ENCODE data around the gene MEP1B.
A peak's percentile ranks its signal among the peaks of the same experiment; 100 is the strongest.
"Not testable (repeated sequence)": the region's sequence is repeated elsewhere in the genome, so short reads cannot be mapped to it uniquely, and the experiment has no call there.

MEP1B gene

DNA sequence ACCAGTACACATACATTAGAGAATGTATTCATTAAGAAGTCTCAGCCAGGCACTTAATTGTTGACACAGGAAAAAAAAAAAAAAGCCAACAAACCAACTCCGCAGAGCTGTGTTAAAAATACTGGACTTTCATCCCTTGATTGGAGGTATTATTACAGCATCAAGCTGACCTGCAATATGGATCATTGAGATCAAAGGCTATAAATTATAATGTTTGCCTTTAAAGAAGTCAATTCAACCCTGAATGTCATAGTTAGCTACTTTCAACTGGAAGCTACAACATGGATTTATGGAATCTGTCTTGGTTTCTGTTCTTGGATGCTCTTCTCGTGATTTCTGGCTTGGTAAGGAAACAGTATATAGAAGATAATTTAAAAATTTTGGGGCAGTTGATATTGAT is at the start of gene MEP1B:
Gene MEP1B, plus strand, starts transcription at position 250 of the 400 bp plus-strand sequence. Its CDS starts 32 bp downstream, at position 282.
- no peak for DNase-seq (ENCODE audit: low spot score)

DNA sequence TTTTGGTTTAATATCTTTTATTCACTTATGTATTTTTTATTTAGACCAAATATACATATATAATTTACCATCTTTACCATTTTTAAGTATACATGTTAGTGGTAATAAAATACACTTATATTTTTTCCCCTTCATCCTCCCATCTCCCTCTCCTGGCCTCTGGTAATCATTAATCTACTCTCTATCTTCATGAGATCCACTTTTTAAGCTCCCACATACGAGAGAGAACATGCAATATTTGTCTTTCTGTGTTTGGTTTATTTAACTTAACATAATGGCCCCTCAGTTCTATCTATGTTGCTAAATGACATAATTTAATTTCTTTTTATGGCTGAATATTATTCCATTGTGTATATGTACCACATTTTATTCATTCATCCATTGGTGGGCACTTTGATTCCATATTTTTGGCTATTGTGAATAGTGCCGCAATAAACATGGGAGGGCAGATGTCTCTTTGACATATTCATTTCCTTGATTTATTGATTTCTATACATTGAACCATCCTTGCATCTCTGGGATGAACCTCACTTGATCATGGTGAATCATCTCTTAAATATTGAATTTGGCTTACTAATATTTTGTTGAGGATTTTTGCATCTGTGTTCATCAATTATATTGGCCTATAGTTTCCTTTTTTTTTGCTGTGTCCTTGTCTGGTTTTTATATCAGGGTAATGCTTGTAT is 41.5 kb upstream of the MEP1B start:
- no peak for DNase-seq (ENCODE audit: low spot score)

DNA sequence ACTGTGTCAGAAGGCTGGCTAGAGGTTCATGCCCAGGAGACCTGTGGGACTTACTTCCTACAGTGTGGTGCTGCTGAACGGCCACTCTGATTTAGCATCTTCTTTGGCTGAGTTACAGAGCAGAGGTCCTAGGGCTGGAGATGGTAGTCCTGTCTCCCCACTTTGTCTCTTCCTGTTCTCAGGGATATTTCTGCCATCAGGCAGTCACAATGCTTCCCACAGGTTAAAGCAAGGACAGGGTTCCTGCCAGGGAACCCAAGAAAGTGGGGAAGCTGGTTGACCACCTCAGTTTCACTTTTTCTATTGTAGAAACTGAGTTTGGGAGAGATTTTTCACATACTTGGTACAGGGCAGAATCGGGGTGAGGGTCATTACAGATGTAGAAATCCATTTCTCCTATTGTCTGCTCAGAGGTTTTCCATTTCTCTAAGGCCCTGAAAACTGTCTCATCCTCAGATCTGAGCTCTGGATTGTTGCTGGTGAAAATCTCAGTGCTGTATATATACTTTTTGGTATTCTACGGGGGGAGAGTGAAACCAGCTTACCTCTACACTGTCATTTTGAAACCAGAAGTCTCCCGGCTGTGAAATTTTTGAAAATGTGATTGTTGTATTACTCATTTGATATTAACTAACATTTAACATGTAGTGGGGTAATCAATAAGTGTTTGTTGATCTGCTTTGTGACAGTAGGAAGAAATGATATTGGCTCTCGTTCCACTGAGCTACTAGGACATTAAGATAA is 37.0 kb upstream of the MEP1B start:
- no peak for DNase-seq (ENCODE audit: low spot score)

DNA sequence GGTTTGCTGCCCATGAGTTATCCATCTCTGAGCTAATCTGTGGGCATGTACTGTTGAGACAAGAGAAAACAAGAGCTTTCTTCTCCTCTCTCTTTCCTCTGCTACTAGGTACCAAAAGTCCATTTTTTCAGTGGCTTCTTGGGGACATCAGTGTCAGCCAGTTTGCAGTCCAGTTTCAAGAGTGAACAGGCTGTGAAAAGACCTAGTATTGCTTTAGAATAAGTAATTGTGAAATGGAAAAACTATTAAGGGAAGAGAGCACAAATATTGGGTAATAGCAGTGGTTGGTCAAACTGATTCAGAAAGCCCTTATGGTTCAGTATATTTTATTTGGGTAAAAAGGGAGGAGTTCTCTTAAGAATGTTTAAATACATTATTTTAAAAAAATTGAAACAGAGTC is 33.0 kb upstream of the MEP1B start:
- DNase-seq (ENCODE audit: low spot score), result no peak

DNA sequence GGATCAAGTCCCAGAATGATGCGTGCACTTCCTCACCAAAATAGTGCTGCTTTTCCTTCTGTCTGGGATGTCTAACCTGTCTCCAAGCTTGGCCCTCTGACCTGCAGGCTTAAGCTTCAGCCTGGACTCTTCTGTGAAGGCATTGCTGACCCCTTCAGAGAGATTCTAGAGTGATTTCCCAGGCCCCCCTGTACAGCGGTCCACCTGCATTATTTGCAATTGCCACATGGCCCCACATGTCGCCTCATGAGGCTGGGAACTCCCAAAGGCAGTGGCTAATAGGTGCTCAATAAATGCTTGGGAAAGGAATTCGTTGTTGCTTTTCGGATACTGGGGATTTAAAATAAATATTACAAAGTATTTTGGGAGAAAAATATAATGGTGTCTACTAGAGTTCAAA is 32.3 kb upstream of the MEP1B start:
- DNase-seq (ENCODE audit: low spot score), result no peak

DNA sequence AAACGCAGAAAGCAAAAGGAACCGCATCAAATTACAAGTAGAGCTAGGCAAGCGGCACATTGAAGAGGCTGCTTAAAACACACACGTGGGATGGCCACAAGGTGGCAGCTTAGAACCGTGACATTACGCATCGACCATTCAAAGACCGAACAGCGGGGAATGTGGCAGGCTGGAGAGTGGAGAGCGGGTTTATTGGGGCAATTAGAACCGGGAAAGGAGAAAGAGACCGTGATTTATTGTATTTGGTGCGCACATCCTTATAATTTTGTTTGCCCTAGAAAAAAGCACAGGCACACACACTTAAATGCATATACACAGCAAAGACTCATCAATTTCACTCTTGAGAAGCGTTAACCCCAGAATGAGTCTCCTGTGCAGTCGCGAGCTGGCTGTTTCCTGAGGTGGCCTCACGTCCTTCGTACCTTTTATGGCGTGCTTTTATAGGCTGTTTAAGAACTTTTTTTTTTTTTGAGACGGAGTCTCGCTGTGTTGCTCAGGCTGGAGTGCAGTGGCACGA is 31.7 kb upstream of the MEP1B start:
- DNase-seq (ENCODE audit: low spot score), result peak; percentile 84

DNA sequence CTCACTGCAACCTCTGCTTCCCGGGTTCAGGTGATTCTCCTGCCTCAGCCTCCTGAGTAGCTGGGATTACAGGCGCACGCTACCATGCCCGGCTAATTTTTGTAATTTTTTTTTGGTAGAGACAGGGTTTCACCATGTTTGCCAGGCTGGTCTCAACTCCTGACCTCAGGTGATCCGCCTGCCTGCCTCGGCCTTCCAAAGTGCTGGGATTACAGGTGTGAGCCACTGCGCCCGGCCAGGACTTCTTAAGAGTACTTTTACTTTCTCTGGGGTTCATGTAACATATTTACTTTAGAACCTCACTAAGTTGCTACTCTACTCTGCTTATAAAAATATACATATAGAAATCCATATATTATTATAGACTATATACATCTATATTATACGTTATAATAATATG is 31.2 kb upstream of the MEP1B start:
- DNase-seq (ENCODE audit: low spot score), result not testable (repeated sequence)

DNA sequence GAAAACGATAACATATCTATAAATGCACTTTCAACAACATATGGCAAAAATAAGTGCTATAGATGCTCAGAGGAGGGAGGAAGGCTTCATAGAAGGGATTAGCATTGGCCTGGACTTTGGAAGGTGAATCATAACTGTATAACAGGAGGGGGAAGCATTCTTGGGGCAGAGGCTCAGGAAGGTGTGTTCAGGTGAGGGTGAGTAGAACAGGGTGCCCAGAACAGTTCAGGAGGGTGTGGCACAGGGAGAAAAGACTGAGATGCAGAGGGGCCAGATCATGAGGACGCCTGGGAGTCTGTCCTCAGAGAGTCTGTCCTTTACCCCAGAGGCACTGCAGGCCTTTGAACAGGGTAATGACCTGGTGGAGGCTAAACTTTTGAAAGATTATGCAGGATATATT is 29.3 kb upstream of the MEP1B start:
- no peak for DNase-seq (ENCODE audit: low spot score)

DNA sequence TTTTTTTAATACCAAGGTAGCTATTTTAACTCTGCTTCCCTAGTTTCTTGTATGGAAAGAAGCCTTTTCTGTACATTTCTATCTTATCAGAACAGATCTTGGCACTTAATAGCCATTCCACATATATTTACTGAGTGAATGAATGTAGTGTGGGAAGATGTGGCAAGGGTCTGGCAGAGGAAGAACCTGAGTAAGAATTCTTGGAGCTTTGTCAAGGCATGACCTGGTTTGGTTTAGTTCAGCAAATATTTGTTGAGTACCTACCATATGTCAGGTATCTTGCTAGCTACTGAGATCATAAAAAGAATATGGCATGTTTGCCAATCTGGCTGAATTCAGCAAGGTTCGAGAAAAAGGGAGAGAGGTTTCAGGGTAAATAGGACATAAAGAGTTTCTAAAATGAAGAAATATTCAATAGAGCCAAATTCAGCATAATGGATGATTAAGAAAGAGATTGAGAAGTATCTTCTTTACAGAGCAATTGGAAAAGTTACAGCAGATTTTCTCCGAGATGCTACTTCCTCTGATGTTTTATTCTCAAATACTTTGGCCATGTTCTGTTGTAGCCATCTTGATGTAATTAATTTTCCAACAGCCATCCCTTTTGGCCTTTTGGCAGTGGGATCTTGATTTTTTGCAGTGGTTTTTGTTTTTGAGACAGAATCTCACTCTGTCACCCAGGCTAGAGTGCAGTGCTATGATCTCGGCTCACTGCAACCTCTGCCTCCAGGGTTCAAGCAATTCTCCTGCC is 21.7 kb upstream of the MEP1B start:
- DNase-seq (ENCODE audit: low spot score), result no peak

DNA sequence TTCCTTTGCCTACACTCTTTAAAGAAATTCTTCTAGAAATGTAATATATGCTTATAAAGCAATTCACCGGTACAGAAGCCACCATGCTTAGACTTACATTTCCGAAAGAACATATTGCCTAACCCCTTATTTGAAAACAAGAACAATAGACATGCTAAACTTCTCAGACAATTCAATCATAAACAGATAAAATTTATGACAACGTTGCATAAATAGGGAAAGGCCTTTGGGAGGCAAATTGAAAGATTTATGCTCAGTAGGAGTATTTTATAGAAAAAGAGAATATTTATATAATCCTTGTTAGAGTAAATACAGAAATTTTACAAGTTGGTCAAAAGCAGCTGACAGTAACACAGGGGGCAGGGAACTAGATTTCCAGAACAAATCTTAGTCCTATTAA is 16.2 kb upstream of the MEP1B start:
- DNase-seq (ENCODE audit: low spot score), result no peak

DNA sequence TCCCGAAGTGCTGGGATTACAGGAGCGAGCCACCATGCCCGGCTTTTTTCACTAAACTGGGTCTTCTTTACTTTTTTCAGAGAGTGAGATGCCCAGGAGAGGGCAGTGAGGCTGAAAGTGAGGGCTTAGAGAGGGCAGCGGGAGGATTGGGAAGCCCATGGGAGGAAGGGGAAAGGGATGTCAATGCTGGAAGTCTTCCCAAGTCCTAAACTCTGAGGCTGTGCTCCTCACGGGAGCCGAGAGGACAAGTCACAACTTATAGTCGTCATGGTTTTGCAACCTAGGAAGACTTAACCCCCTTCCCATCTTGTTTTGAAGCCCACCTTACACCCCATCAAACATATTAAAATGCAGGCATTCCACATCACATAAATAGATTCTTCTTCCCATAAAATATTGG is 15.1 kb upstream of the MEP1B start:
- DNase-seq (ENCODE audit: low spot score), result no peak

DNA sequence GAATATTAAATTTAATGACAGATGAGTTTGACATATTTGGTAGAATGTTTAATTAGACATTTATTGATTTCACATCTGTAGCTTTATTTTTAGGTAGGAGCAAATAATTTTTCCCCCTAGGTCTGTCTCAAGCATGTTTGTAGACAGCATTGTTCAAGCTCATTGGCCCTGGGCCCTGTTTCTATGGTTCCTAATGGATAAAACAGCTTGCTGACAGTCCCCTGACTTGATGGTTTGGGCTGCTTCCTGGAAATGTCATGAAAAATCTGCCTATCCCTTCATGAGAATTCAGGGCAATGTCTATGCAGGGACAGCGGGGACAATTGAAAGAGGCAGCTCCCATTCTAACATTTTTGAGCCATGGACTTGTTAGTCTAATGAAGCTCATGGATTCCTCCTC is 14.6 kb upstream of the MEP1B start:
- DNase-seq (ENCODE audit: low spot score), result no peak

DNA sequence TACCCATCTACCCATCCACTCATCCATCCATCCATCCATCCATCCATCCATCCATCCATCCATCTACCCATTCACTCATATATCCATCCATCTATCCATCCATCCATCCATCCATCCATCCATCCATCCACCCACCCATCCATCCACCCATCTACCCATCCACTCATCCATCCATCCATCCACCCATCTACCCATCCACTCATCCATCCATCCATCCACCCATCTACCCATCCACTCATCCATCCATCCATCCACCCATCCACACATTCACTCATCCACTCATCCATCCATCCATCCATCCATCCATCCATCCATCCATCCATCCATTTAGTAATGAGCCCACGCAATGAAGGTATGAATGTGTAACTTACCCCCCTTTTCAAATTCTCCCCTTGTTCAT is 13.1 kb upstream of the MEP1B start:
- not testable (repeated sequence) for DNase-seq (ENCODE audit: low spot score)

DNA sequence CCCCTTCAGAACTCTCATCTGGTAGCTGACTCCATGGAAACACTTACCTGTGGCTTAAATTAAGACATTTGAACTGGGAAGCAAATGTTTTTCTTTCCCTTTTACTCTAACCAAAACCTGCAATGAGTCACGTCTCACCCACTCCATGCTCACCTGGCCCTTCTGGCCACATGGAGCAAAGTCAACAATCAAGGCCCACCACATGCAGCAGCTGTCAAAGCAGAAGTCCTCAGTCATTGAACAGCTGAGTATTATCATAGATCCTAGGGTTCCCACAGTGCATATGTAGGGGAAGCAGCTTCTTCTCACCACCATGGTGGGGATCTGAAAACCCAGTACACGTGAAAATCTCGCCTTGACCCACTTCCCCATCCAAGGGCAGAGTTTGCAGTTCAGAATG is 12.3 kb upstream of the MEP1B start:
- DNase-seq (ENCODE audit: low spot score), result no peak

DNA sequence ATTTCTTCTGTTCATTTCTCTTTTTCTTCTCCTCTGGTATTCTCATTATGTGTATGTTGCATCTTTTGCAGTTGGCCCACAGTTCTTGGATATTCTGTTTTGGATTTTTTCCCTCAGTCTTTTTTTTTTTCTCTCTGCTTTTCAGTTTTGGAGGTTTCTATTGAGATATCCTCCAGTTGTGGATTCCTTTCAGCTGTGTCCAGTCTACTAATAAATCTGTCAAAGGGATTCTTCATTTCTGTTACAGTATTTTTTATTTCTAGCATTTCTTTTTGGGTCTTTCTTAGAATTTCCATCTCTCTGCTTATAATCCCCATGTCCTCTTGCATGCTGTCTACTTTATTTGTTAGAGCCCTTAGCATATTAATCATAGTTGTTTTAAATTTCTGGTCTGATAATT is 6.3 kb upstream of the MEP1B start:
- DNase-seq (ENCODE audit: low spot score), result no peak

DNA sequence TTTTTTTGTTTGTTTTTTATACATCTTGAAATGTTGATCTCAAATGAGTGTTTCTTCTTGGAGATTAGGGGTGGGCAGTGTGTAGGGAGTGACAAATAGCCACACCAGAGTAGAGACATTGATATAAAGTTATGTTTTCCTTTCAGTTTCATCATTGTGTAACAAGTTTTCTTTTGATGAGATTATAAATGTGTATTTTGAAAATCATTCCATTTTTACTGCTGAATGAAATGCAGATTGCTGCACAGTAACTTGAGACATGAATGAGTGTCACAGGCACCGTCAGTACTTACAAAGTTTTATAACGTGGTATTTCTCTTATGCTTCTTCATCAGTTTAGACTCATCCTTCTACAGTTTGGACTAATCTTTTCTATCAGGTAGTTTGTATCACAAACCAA is 370 bp downstream of the MEP1B start:
- no peak for DNase-seq (ENCODE audit: low spot score)

DNA sequence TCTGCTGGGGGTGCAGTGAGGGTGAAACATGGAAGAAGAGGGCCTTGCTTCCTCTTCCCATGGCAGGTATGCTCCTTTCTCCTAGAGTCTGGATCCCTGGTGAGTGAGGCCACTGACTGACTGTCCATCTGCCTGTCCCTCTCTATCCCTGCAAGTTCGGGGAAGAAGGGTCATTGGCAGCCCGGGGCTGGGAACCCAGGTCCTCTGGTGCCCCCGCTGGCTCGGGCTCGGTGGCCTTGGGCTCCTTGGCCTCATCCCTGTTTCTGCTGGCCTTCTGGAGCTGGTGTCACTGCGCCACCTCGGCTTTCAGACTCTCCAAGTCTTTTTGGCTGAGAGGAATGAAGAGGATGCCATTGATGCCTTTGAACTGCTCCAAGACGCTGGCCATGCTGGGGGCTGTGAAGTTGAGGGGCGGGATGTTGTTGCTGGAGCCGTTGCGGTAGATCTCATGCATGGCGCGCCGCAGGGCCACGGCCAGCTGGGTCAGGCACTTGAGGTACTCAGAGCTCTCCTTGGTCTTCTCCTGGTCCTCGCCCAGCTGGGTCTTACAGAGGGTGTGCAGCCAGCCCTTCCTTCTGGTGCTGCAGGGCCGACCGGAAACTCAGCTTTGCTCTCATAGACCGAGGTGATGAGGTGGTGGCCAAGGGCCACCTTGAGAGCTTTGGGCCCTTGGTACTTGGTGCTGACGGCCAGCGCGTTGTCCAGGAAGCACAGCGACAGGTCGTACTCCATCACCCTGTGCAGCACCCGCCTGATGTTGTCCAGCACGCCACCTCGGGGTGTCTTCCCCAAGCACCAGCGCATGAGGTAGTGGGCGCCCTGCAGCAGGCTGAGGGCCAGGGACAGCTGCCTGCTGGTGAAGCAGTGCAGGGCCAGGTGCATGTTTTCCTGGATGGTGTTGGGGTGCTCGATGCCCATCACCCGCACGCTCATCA is 6.3 kb downstream of the MEP1B start:
- no peak for DNase-seq (ENCODE audit: low spot score)

DNA sequence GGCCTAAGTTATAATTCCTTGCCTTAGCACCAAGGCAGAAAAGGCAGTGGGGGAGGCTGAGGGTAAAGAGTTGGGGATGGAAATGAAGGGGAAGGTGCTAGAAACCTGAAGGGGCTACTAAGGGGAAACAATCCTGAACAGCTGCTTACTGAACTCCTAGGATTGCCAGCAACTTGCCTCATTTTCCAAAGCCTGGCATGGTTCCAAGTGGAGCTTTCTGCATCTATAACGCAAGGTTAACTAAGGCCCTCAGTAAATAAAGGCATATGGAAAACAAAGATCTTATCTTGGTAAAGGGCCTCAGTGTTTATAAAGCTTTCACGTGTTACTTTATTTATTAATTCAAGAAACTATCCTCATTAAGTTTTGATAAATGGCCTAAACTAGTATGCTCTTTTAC is 10.9 kb downstream of the MEP1B start:
- DNase-seq (ENCODE audit: low spot score), result no peak

DNA sequence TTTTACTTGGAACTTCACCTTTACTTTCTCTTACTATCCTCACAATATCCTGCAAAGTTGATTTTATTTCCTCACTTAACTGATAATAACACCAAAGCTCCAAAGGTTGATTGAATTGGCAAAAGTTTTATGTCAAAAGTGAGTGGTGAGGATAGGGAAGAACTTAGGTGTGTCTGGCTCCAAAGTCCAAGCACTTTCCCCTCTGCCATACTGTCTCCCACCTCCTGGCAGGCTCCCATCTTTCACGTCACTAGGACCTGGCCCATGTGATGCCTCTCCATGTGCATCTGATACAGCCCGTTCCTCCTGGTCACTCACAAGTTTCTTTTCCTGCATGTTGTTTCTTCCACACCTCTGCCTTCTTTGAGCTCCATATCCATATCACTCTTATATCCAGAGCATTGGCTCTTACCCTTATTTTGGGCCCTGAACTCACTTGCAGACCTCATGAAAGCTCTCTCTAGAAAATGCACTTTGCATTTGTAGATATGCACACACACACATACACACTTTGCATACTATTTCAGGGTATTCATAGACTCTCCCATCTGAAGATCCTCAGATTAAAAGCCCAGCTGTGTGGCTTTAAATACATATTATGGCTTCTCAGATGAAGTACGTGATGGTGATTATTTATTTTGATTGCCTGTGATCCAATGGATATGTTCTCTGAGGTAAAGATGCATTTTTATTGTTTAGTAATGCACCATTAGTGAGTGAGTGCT is 12.3 kb downstream of the MEP1B start:
- DNase-seq (ENCODE audit: low spot score), result no peak

DNA sequence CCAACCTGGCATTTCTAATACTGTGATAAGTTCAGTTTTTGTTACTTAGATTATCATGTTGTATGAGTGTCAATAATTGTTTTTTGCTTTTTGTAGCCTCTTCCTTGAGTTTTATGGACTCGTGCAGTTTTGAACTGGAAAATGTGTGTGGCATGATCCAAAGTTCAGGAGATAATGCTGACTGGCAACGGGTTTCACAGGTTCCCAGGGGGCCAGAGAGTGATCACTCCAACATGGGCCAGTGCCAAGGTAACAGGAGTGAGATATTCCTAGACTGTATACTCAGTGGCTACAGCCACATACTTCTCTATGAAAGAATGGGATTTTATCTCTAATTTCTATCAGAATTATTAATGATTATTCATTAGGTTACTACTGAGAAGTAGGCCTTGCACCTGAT is 18.2 kb downstream of the MEP1B start:
- no peak for DNase-seq (ENCODE audit: low spot score)

DNA sequence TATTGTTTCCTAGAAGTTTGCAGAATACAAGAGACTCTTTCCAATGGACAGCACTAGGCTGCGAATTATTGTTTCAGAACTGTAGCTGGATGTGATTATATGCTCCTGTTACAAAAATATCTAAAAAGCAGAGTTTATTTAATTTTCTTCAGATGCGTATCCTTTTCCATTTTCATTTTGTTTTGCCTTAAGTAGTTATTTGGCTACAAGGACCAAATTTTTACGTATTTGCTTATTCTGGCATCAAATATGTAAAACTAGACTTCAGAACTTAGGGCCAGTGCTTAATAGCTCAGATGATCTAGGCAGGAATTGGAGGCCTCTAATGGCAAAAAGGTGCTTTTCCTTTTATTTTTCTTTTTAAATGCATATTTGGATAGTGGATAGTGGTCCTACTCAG is 18.7 kb downstream of the MEP1B start:
- DNase-seq (ENCODE audit: low spot score), result no peak

Measured in iPS-NIHi11 (cell line).